Epithelial cell of esophagus (primary cell): Measurements from ENCODE around the gene TMEM37.

ENCODE experiments used
- DNase-seq: peaks from one replicate; pipeline ENCODE4 v3.0.0; 2010; ENCODE audit warnings: low read depth
- H3K4me3 ChIP-seq: 2 replicates; pipeline ENCODE4 v1.5.1; 2011; ENCODE audit warnings: mild to moderate bottlenecking, low read length, control low read depth
- TF ChIP-seq, protein P1 (sequence below): IDR thresholded peaks from 2 replicates; pipeline ENCODE4 v1.5.1; 2011; ENCODE audit warnings: low read depth, mild to moderate bottlenecking, low read length, control low read depth, inconsistent platforms; ENCODE audit not compliant: insufficient read depth; ENCODE audit errors: missing control alignments

The TMEM37 gene

DNA sequence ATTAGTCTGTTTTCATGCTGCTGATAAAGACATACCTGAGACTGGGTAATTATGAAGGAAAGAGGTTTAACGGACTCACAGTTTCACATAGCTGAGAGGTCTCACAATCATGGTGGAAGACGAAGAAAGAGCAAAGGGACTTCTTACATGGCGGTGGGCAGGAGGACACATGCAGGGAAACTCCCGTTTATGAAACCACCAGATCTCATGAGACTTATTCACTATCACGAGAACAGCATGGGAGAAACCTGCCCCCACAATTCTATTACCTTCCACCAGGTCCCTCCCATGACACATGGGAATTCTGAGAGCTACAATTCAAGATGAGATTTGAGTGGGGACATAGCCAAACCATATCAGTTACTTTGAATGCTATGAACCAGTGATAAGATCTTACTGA, 48.5 kb downstream of the TMEM37 start:
- DNase-seq: no peak
- TF ChIP-seq, protein P1, sequence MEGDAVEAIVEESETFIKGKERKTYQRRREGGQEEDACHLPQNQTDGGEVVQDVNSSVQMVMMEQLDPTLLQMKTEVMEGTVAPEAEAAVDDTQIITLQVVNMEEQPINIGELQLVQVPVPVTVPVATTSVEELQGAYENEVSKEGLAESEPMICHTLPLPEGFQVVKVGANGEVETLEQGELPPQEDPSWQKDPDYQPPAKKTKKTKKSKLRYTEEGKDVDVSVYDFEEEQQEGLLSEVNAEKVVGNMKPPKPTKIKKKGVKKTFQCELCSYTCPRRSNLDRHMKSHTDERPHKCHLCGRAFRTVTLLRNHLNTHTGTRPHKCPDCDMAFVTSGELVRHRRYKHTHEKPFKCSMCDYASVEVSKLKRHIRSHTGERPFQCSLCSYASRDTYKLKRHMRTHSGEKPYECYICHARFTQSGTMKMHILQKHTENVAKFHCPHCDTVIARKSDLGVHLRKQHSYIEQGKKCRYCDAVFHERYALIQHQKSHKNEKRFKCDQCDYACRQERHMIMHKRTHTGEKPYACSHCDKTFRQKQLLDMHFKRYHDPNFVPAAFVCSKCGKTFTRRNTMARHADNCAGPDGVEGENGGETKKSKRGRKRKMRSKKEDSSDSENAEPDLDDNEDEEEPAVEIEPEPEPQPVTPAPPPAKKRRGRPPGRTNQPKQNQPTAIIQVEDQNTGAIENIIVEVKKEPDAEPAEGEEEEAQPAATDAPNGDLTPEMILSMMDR: no peak

DNA sequence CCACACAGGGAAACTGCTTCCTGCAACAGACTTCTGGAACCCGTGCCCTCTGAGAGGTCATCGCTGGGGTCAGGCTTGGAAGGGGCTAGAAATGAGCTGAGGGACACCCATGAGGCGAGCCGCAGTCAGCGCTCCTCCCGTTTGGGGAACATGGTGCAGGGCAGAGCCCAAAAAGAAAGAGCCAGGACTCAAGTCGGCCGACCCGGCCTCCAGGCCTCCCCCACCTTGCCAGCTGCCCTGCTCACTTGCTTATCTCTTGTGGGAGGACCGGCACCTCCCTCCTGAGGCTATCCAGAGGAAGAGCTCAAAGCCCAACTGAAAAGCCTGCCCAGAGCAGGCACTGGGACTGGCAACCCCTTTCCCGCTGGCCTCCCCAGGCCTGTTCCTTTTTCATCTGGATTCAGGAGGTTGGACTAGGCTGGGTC, 49.1 kb downstream of the TMEM37 start:
- TF ChIP-seq, protein P1: no peak
- H3K4me3 ChIP-seq: no peak overlapping the region
- no peak for DNase-seq

More for the DNA sequence above, 48.5 kb downstream of the TMEM37 start:
- H3K4me3 ChIP-seq: no peak overlapping the region

DNA sequence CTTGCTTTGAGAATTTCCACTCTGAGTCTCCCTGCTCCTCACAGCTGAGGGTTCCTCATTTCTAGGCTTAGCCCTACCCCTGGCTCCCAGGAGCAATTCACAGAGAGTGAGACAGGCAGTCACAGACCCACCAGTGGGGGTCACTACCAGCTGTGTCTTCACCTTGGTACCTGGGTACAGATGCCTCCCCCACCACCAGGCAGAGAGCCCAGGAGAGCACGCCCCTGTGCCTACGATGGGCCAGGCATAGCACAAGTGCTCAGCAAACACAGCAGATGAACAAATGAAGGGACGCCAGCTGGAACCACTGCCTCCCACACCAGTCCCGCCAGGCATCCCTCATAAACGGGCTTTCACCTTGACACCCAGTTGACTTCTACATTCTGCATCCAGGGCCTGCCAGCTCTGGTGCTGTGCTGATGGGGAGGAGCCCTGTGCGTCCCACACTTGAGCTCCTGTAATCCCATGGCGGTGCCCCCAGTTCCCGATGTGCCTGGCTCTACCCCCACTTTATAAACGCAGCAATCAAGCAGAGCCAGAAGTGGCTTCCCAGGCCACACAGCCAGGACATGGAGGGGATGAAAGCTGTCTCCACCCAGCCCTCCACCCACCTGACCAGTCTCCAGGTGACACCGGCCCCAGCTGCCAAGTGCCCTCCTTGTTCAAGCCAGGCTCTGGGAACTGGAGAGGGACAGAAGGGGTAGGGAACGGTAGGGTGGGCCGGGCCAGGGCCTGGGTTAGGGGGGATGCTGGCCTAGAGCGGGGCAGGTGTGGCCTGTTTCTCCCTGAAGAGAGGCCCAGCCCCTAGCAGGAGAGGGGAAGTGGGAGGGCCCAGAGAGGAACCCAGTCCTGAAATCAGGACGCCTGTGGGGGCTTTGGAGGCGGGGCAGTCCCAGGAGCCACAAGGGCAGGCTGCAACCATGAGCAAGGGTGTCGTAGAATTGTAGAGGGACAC, 50.1 kb downstream of the TMEM37 start:
- no peak overlapping the region for H3K4me3 ChIP-seq
- TF ChIP-seq, protein P1: no peak
- no peak for DNase-seq

DNA sequence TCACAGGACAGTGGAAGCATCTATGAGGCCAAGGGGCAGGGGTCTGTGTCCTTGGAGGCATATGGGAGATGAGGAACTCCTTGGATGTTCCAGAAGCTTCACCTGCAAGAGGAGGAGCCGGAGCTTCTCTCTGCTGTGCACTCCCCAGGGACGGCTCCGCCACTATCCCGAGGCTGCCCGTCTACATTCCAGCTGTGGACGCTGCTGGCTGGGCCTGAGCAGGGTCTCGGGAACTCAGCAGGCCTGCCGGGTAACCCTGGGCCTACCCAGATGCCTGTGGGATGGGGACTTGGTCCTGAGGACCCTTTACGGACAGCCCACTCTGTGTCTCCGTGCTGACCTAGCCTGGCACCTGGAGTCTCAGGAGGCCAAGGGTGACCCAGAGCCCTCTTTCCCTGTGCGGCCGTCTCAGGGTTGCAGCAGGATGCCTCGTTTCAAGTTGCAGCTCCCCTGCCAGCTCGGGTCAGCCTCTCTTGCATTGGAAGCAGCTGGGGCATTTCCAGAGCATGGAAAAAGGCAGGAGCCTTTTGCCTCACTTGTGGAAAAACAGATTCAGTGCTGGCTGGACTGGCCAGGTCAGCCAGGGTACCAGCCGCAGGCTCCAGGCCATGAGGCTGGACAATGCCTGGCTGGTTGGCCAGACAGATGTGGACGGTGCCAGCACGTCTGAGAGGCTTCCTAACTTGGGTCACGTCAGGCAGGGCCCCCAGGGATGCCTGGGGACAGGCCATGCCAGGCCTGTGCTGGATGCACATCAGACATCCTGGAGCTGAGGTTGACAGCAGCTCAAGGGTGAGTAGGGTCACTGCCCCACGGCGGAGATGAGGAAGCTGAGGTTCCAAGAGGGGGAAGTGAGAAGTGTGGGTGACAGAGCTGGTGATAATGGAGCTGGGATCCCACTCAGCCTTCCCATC, 51.1 kb downstream of the TMEM37 start:
- DNase-seq: no peak
- H3K4me3 ChIP-seq: no peak overlapping the region
- TF ChIP-seq, protein P1: no peak

DNA sequence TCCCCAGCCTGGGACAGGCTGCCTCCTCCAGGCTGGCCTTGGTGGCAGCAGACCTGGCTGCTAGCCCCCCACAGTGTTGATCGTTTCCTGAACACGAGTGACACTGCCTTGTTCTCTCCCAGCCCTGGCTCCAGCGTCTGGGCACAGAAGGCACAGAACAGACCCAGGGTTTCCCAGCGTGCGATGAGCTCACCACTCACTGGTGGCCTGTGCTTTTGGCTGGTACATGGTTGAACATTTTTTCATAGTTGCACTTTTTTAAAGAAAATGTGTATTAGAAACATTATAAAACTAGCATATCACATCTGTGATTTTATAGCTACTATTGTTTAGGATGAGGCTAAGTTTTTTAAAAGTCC, 51.7 kb downstream of the TMEM37 start:
- no peak overlapping the region for H3K4me3 ChIP-seq
- no peak for DNase-seq
- TF ChIP-seq, protein P1: no peak

DNA sequence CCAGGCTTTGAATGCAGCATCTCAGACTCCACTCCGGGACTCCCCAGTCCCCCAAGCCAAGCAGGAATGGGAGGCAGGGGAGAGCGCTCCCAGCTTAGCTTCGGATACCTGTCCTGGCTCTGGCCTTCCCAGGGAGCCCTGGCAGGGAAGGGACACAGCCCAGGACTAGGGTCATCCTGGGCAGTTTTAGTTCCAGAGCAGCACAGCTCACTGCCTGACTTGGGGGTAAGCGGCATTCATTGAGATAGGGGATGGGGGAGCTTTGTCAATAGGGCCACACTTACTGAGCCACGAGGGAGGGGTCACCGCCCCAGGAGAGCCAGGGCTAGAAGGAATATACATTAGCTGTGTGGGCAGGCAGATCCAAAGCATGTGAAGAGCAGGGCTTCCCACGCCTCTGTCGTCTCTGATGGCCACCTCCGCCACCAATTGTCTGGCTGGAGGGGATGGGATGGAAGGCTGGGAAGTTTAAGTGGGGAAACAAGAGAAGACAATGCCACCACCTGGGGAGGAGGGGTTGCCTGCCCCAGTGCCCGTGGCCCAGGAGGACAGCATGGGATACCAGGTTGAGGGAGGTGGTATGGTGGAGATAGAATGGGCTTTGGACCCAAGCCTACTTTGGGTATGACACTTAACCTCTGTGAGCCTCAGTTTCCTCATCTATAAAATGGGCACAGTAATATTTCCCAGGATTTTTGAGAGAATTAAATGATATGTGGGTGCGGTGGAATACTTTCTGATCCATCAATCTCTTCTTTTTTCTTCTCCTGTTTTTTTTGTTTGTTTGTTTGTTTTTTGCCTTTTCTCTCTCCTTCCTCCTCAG, 52.5 kb downstream of the TMEM37 start:
- no peak overlapping the region for H3K4me3 ChIP-seq
- no peak for DNase-seq
- TF ChIP-seq, protein P1: no peak
